ENCODE results near the gene PKIG.

Gene PKIG

GRCh38 chr20:44598423-44599305 is 16.3 kb downstream of the PKIG start:
- Histone ChIP-seq H3K27me3 (ENCODE audit: insufficient read depth, low read depth, severe bottlenecking) (no peaks in the 10 kb centered on the region), H3K9me3 (ENCODE audit: severe bottlenecking) (no peaks in the 10 kb centered on the region), H3K36me3 (no peaks in the 10 kb centered on the region), H3K27ac (no peak overlapping the region), H3K4me3 (ENCODE audit: low read depth, low read length) (no peak overlapping the region)
- TF ChIP-seq CTCF (IDR thresholded peaks at IDR 0.05; ENCODE audit: low read depth, low read length): no peak
- DNase-seq: no peak

GRCh38 chr20:44599715-44600114 is 17.3 kb downstream of the PKIG start:
- Histone ChIP-seq H3K36me3 (no peaks in the 10 kb centered on the region), H3K4me3 (ENCODE audit: low read depth, low read length) (no peak overlapping the region), H3K27me3 (ENCODE audit: insufficient read depth, low read depth, severe bottlenecking) (no peaks in the 10 kb centered on the region), H3K27ac (no peak overlapping the region), H3K9me3 (ENCODE audit: severe bottlenecking) (no peaks in the 10 kb centered on the region)
- no peak for TF ChIP-seq CTCF (IDR thresholded peaks at IDR 0.05; ENCODE audit: low read depth, low read length)
- DNase-seq: no peak

- no peaks in the 10 kb centered on the region for H3K9me3 ChIP-seq (ENCODE audit: severe bottlenecking)
- no peak overlapping the region for H3K27ac ChIP-seq
- H3K4me3 ChIP-seq (ENCODE audit: low read depth, low read length): no peak overlapping the region
- H3K27me3 ChIP-seq (ENCODE audit: insufficient read depth, low read depth, severe bottlenecking): no peaks in the 10 kb centered on the region
- H3K36me3 ChIP-seq: no peaks in the 10 kb centered on the region
- DNase-seq: no peak
- no peak for TF ChIP-seq CTCF (IDR thresholded peaks at IDR 0.05; ENCODE audit: low read depth, low read length)
Observed at GRCh38 chr20:44600301-44600700, 17.9 kb downstream of the PKIG start.

GRCh38 chr20:44600758-44601201 is 18.4 kb downstream of the PKIG start:
- no peaks in the 10 kb centered on the region for H3K36me3 ChIP-seq

GRCh38 chr20:44601236-44601671 is 18.9 kb downstream of the PKIG start:
- TF ChIP-seq CTCF (IDR thresholded peaks at IDR 0.05; ENCODE audit: low read depth, low read length): no peak
- Histone ChIP-seq H3K36me3 (no peaks in the 10 kb centered on the region), H3K27ac (no peak overlapping the region), H3K9me3 (ENCODE audit: severe bottlenecking) (no peaks in the 10 kb centered on the region), H3K27me3 (ENCODE audit: insufficient read depth, low read depth, severe bottlenecking) (no peaks in the 10 kb centered on the region), H3K4me3 (ENCODE audit: low read depth, low read length) (no peak overlapping the region)
- DNase-seq: no peak

More at GRCh38 chr20:44600758-44601201, 18.4 kb downstream of the PKIG start:
- no peak overlapping the region for H3K27ac ChIP-seq
- no peak for TF ChIP-seq CTCF (IDR thresholded peaks at IDR 0.05; ENCODE audit: low read depth, low read length)
- no peak for DNase-seq
- H3K27me3 ChIP-seq (ENCODE audit: insufficient read depth, low read depth, severe bottlenecking): no peaks in the 10 kb centered on the region
- no peak overlapping the region for H3K4me3 ChIP-seq (ENCODE audit: low read depth, low read length)
- no peaks in the 10 kb centered on the region for H3K9me3 ChIP-seq (ENCODE audit: severe bottlenecking)
